Fibroblast of villous mesenchyme (primary cell): ENCODE results near the gene SEC14L2. TPM values are rescaled to one million over a fixed set of nuclear protein-coding genes. Genes with fewer than 3 reads are reported as not detected.

Experiments used
- DNase-seq: peaks from one replicate; pipeline ENCODE4 v3.0.0-alpha.2; 2010; ENCODE audit warnings: low read depth
- H3K4me3 ChIP-seq: 2 replicates; pipeline ENCODE4 v1.5.1; 2011; ENCODE audit warnings: low read depth, mild to moderate bottlenecking, low read length
- total RNA-seq: library from RNA; depleted of rRNA; stranded (reverse); fragments of >200 nt; gene quantifications from 2 replicates; pipeline ENCODE4 v1.2.3, GENCODE V29; 2012
- TF ChIP-seq, protein P1 (sequence below): IDR thresholded peaks from 2 replicates; pipeline ENCODE4 v1.5.1; 2012; ENCODE audit warnings: low read depth, mild to moderate bottlenecking, low read length; ENCODE audit not compliant: insufficient read depth

SEC14L2 gene
- total RNA-seq, 1 donor: 9.5 TPM

GRCh38 chr22:30373331-30374325 is 23.2 kb upstream of the SEC14L2 start:
- no peak for DNase-seq
- no peak overlapping the region for H3K4me3 ChIP-seq
- TF ChIP-seq, protein P1, sequence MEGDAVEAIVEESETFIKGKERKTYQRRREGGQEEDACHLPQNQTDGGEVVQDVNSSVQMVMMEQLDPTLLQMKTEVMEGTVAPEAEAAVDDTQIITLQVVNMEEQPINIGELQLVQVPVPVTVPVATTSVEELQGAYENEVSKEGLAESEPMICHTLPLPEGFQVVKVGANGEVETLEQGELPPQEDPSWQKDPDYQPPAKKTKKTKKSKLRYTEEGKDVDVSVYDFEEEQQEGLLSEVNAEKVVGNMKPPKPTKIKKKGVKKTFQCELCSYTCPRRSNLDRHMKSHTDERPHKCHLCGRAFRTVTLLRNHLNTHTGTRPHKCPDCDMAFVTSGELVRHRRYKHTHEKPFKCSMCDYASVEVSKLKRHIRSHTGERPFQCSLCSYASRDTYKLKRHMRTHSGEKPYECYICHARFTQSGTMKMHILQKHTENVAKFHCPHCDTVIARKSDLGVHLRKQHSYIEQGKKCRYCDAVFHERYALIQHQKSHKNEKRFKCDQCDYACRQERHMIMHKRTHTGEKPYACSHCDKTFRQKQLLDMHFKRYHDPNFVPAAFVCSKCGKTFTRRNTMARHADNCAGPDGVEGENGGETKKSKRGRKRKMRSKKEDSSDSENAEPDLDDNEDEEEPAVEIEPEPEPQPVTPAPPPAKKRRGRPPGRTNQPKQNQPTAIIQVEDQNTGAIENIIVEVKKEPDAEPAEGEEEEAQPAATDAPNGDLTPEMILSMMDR: no peak

- TF ChIP-seq, protein P1: no peak
- no peak for DNase-seq
- H3K4me3 ChIP-seq: no peak overlapping the region
Measured at GRCh38 chr22:30375312-30375849, 21.4 kb upstream of the SEC14L2 start.

DNA sequence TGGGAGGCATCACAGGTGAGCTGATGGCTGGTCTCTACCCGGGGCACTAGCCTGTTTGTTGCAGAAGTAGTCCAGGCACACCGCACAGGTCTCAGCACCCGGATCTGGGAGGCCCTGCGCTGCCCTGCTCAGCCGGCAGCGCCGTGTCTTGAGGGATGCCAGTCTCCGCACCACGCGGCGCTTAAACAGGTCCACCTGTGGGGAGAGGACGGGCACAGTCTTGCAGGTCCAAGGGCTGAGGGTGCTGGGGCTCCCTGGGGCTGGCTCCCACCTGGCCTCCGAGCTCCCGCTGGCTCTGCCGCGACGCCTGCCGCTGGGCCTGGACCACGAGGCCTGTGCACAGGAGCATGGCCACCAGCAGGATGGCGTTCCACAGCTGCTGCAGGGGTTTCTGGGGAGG is 16.8 kb upstream of the SEC14L2 start:
- TF ChIP-seq, protein P1: no peak
- DNase-seq: no peak
- H3K4me3 ChIP-seq: no peak overlapping the region

GRCh38 chr22:30381264-30381663 is 15.6 kb upstream of the SEC14L2 start:
- TF ChIP-seq, protein P1: no peak
- DNase-seq: no peak
- H3K4me3 ChIP-seq: no peak overlapping the region

GRCh38 chr22:30382340-30382739 is 14.5 kb upstream of the SEC14L2 start:
- DNase-seq: no peak
- TF ChIP-seq, protein P1: no peak
- no peak overlapping the region for H3K4me3 ChIP-seq

DNA sequence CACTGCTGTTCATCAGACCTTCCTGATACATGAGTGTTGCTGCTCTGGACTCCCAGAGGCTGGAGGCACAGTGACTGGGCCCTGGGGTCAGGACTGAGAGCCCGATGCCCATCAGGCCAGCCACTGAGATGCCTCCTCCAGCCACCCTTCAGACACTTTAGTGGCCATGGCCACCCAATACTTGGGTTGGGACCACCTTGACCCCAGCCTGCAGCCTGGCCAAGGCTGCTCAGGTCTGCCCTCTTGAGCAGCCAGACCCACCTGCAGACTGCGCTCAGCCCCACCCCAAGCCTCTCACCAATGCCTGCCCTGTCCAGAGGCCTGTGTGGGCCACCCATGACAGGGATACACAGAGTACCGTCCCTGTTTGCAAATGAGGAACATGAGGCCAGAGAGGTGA is 13.8 kb upstream of the SEC14L2 start:
- TF ChIP-seq, protein P1: no peak
- H3K4me3 ChIP-seq: no peak overlapping the region
- DNase-seq: no peak
